Keratinocyte (primary cell): ENCODE measurements around the gene RHCG.

Source experiments
- EZH2 ChIP-seq: IDR thresholded peaks from one replicate; pipeline ENCODE4 v1.6.1; 2012; ENCODE audit warnings: inconsistent platforms, mild to moderate bottlenecking, low read length, moderate library complexity
- TF ChIP-seq, protein P1 (sequence below), 3 experiments: IDR thresholded peaks in 1 of 3; conservative IDR thresholded peaks in 1 of 3; optimal IDR thresholded peaks in 1 of 3; 2 replicates in 2 of 3; 3 replicates in 1 of 3; pipeline versions ENCODE3 to v1.5.1; 2011; ENCODE audit warnings: low read length in 3 of 3, mild to moderate bottlenecking in 3 of 3, moderate library complexity in 2 of 3, control low read depth in 1 of 3, inconsistent platforms in 1 of 3; ENCODE audit not compliant: insufficient read depth in 2 of 3; ENCODE audit errors: extremely low read depth in 1 of 3

DNA sequence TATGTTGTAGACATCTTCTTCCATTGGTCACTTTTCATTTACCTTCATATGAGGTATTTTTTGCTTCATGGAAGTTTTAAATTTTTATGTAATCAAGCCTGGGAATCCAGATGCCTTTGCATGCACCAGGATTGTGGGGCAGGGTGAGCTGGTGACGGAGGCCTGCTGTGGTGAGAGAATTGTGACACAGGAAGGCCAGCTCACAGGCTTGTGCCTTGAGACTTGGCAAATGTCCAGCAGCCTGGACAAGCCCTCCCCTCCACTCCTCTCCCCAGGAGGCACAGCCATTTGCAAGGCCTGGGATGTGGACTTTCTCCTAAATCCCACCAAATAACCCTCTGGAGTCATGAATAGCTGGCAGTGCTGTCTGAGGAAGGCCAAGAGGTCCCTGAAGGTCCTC lies 67.4 kb downstream of the RHCG start:
- TF ChIP-seq, protein P1, sequence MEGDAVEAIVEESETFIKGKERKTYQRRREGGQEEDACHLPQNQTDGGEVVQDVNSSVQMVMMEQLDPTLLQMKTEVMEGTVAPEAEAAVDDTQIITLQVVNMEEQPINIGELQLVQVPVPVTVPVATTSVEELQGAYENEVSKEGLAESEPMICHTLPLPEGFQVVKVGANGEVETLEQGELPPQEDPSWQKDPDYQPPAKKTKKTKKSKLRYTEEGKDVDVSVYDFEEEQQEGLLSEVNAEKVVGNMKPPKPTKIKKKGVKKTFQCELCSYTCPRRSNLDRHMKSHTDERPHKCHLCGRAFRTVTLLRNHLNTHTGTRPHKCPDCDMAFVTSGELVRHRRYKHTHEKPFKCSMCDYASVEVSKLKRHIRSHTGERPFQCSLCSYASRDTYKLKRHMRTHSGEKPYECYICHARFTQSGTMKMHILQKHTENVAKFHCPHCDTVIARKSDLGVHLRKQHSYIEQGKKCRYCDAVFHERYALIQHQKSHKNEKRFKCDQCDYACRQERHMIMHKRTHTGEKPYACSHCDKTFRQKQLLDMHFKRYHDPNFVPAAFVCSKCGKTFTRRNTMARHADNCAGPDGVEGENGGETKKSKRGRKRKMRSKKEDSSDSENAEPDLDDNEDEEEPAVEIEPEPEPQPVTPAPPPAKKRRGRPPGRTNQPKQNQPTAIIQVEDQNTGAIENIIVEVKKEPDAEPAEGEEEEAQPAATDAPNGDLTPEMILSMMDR (optimal IDR thresholded peaks at IDR 0.05 in 1 of 3, IDR thresholded peaks at IDR 0.05 in 1 of 3, conservative IDR thresholded peaks at IDR 0.05 in 1 of 3; ENCODE audit: extremely low read depth in 1 of 3, insufficient read depth in 2 of 3, low read length in 3 of 3) = no peak
- no peak for TF ChIP-seq EZH2
